ENCODE measurements around the gene DAAM1. TPM values are rescaled to one million over a fixed set of nuclear protein-coding genes. Genes with fewer than 3 reads are reported as not detected.

Gene DAAM1
- total and polyA plus RNA-seq, 3 donors from 2014 or later, result 23.9 to 57.3 (median 54.6) TPM

- DNase-seq, result no peak
- TF ChIP-seq CTCF (IDR thresholded peaks at IDR 0.05), result no peak
- TF ChIP-seq POLR2A (IDR thresholded peaks at IDR 0.05), result no peak
- Histone ChIP-seq H3K4me3 (no peak overlapping the region), H3K27me3 (no peaks in the 10 kb centered on the region), H3K36me3 (ENCODE audit: low read depth, missing control alignments) (no peaks in the 10 kb centered on the region), H3K4me1 (peaks cover 14% of the 10 kb centered on the region), H3K9me3 (no peaks in the 10 kb centered on the region), H3K27ac (no peak overlapping the region)
- intact Hi-C loops (cut with DNase I; ENCODE audit: low total_unique reads), result no loop called here
- WGBS, 2 donors, result 56 to 64% methylated on average over 5 of the region's 5 CpGs
Observed at GRCh38 chr14:59297071-59297776, 108.8 kb downstream of the DAAM1 start.

- no peak overlapping the region for H3K27ac ChIP-seq
- H3K9me3 ChIP-seq, result no peaks in the 10 kb centered on the region
- peaks cover 14% of the 10 kb centered on the region for H3K4me1 ChIP-seq
- H3K27me3 ChIP-seq, result no peaks in the 10 kb centered on the region
- H3K36me3 ChIP-seq (ENCODE audit: low read depth, missing control alignments), result no peaks in the 10 kb centered on the region
- TF ChIP-seq POLR2A (IDR thresholded peaks at IDR 0.05) (no peak), CTCF (IDR thresholded peaks at IDR 0.05) (no peak)
- 73 to 91% methylated on average over 1 of the region's 1 CpG for WGBS, 2 donors
- intact Hi-C loops (cut with DNase I; ENCODE audit: low total_unique reads), result no loop called here
- H3K4me3 ChIP-seq, result no peak overlapping the region
- no peak for DNase-seq
Observed at GRCh38 chr14:59299731-59300130, 111.3 kb downstream of the DAAM1 start.

GRCh38 chr14:59301354-59301753 lies 112.9 kb downstream of the DAAM1 start:
- Histone ChIP-seq H3K36me3 (ENCODE audit: low read depth, missing control alignments) (no peaks in the 10 kb centered on the region), H3K27me3 (no peaks in the 10 kb centered on the region), H3K9me3 (no peaks in the 10 kb centered on the region), H3K27ac (no peak overlapping the region), H3K4me1 (peaks cover 7% of the 10 kb centered on the region), H3K4me3 (no peak overlapping the region)
- DNase-seq, result no peak
- 76 to 81% methylated on average over 6 of the region's 6 CpGs for WGBS, 2 donors
- TF ChIP-seq POLR2A (IDR thresholded peaks at IDR 0.05), result no peak
- no peak for TF ChIP-seq CTCF (IDR thresholded peaks at IDR 0.05)
- intact Hi-C loops (cut with DNase I; ENCODE audit: low total_unique reads), result no loop called here

GRCh38 chr14:59302313-59302712 lies 113.8 kb downstream of the DAAM1 start:
- TF ChIP-seq POLR2A (IDR thresholded peaks at IDR 0.05) (no peak), CTCF (IDR thresholded peaks at IDR 0.05) (no peak)
- H3K4me3 ChIP-seq, result no peak overlapping the region
- no peak overlapping the region for H3K27ac ChIP-seq
- H3K27me3 ChIP-seq, result no peaks in the 10 kb centered on the region
- H3K4me1 ChIP-seq, result peaks cover under 1% of the 10 kb centered on the region
- WGBS, 2 donors, result 66 to 81% methylated on average over 2 of the region's 2 CpGs
- no peaks in the 10 kb centered on the region for H3K9me3 ChIP-seq
- no peaks in the 10 kb centered on the region for H3K36me3 ChIP-seq (ENCODE audit: low read depth, missing control alignments)
- intact Hi-C loops (cut with DNase I; ENCODE audit: low total_unique reads), result no loop called here
- DNase-seq, result no peak

GRCh38 chr14:59303216-59303615 lies 114.7 kb downstream of the DAAM1 start:
- intact Hi-C loops (cut with DNase I; ENCODE audit: low total_unique reads), result no loop called here
- no peaks in the 10 kb centered on the region for H3K27me3 ChIP-seq
- no peaks in the 10 kb centered on the region for H3K4me1 ChIP-seq
- H3K4me3 ChIP-seq, result no peak overlapping the region
- H3K27ac ChIP-seq, result no peak overlapping the region
- H3K36me3 ChIP-seq (ENCODE audit: low read depth, missing control alignments), result no peaks in the 10 kb centered on the region
- H3K9me3 ChIP-seq, result no peaks in the 10 kb centered on the region
- DNase-seq, result no peak
- TF ChIP-seq CTCF (IDR thresholded peaks at IDR 0.05) (no peak), POLR2A (IDR thresholded peaks at IDR 0.05) (no peak)
- WGBS, 2 donors, result 88% methylated on average over 2 of the region's 2 CpGs
